Naive thymus-derived CD8-positive, alpha-beta T cell (primary cell): ENCODE measurements around the gene BTBD9. TPM values are rescaled to one million over a fixed set of nuclear protein-coding genes. Genes with fewer than 3 reads are reported as not detected.
A peak's percentile ranks its signal among the peaks of the same experiment; 100 is the strongest.

Experiments
- ATAC-seq, 2 donors: fragments of 150-1000 bp; cut with Tn5 transposase in 1 of 2; sonication (Bioruptor Pico), chemical (Tn5 transposase) in 1 of 2; 1 replicate in 1 of 2; 2 replicates in 1 of 2; pipeline ENCODE4 v1.10.0; 2021; ENCODE audit warnings: mild to moderate bottlenecking in 2 of 2, moderate library complexity in 2 of 2
- POLR2A ChIA-PET: fragments of 350-600 bp; sonication (Branson Sonifier 250); formaldehyde crosslinking; loops from one replicate; lab custom pipeline; 2021; ENCODE audit warnings: antibody characterized with exemption; lab: Charles Lee
- DNase-seq, 10 donors: peaks; one replicate each; pipeline versions ENCODE4 v3.0.0 to v3.0.0-alpha.2; 2020 to 2022
- H3K27ac Mint-ChIP-seq, 10 donors: one replicate each; pipeline ENCODE4 v1.8.0; 2020 to 2022; ENCODE audit warnings: mild to moderate bottlenecking in 10 of 10, mixed read lengths in 10 of 10, moderate library complexity in 4 of 10, inconsistent platforms in 1 of 10
- H3K27me3 Mint-ChIP-seq, 5 donors: one replicate each; pipeline ENCODE4 v1.8.0; 2021 to 2022; ENCODE audit warnings: mixed read lengths in 5 of 5
- H3K36me3 Mint-ChIP-seq, 3 donors: one replicate each; pipeline ENCODE4 v1.8.0; 2020 to 2022; ENCODE audit warnings: mixed read lengths in 3 of 3, mild to moderate bottlenecking in 2 of 3, inconsistent platforms in 1 of 3
- H3K4me1 Mint-ChIP-seq, 4 donors: one replicate each; pipeline ENCODE4 v1.8.0; 2021 to 2022; ENCODE audit warnings: mixed read lengths in 4 of 4
- H3K4me3 Mint-ChIP-seq, 10 donors: one replicate each; pipeline ENCODE4 v1.8.0; 2020 to 2022; ENCODE audit warnings: mild to moderate bottlenecking in 10 of 10, mixed read lengths in 10 of 10, moderate library complexity in 6 of 10, inconsistent platforms in 1 of 10
- H3K9me3 Mint-ChIP-seq, 9 donors: one replicate each; pipeline ENCODE4 v1.8.0; 2020 to 2022; ENCODE audit warnings: mixed read lengths in 9 of 9, mild to moderate bottlenecking in 3 of 9, inconsistent platforms in 1 of 9, moderate library complexity in 1 of 9
- polyA plus RNA-seq, 3 donors: library from polyadenylated mRNA; unstranded; fragments of 300-500 nt; fragmentation: Illumina TruSeq; gene quantifications; one replicate each; pipeline ENCODE4 v1.2.3, GENCODE V29; 2021
- total RNA-seq, 8 experiments: library from RNA in 2 of 8; stranded (reverse) in 2 of 8; gene quantifications; one replicate each; pipeline ENCODE4 v1.2.3 and lab custom pipeline; 2021 to 2026

Gene BTBD9
- total and polyA plus RNA-seq, 5 experiments from 2014 or later, result 9.3 to 32.2 (median 10.6) TPM

GRCh38 chr6:38508286-38508685 is 131.4 kb downstream of the BTBD9 start:
- H3K27me3 Mint-ChIP-seq, result no peaks in the 10 kb centered on the region
- POLR2A ChIA-PET, result no interaction called here
- DNase-seq (no peak), ATAC-seq (no peak)
- peaks cover 0 to 3% (median 0%) of the 10 kb centered on the region in 4 donors for H3K4me1 Mint-ChIP-seq
- peaks cover 0 to 2% (median 0%) of the 10 kb centered on the region in 3 donors for H3K36me3 Mint-ChIP-seq
- H3K4me3 Mint-ChIP-seq, result no peak overlapping the region
- H3K27ac Mint-ChIP-seq, result no peak overlapping the region
- no peaks in the 10 kb centered on the region for H3K9me3 Mint-ChIP-seq

- Mint-ChIP-seq H3K36me3 (peaks cover 0 to 2% (median 0%) of the 10 kb centered on the region in 3 donors), H3K4me1 (peaks cover 0 to 3% (median 0%) of the 10 kb centered on the region in 4 donors), H3K4me3 (no peak overlapping the region), H3K27me3 (no peaks in the 10 kb centered on the region), H3K9me3 (no peaks in the 10 kb centered on the region), H3K27ac (no peak overlapping the region)
- ATAC-seq, result no peak
- POLR2A ChIA-PET, result no interaction called here
- no peak for DNase-seq
These were observed 132.6 kb downstream of the BTBD9 start for GRCh38 chr6:38507173-38507572.

GRCh38 chr6:38505826-38506225 is 133.9 kb downstream of the BTBD9 start:
- Mint-ChIP-seq H3K36me3 (no peaks in the 10 kb centered on the region), H3K4me3 (no peak overlapping the region), H3K4me1 (no peaks in the 10 kb centered on the region), H3K27ac (no peak overlapping the region), H3K27me3 (no peaks in the 10 kb centered on the region), H3K9me3 (no peaks in the 10 kb centered on the region)
- DNase-seq (no peak), ATAC-seq (no peak)
- POLR2A ChIA-PET, result no interaction called here

- DNase-seq, result no peak
- POLR2A ChIA-PET, result no interaction called here
- Mint-ChIP-seq H3K4me3 (no peak overlapping the region), H3K27me3 (no peaks in the 10 kb centered on the region), H3K9me3 (no peaks in the 10 kb centered on the region), H3K27ac (no peak overlapping the region), H3K36me3 (no peaks in the 10 kb centered on the region), H3K4me1 (no peaks in the 10 kb centered on the region)
- ATAC-seq, result no peak
These were observed 134.7 kb downstream of the BTBD9 start for GRCh38 chr6:38504996-38505395.

- Mint-ChIP-seq H3K36me3 (no peaks in the 10 kb centered on the region), H3K27me3 (no peaks in the 10 kb centered on the region), H3K27ac (no peak overlapping the region), H3K9me3 (no peaks in the 10 kb centered on the region), H3K4me1 (no peaks in the 10 kb centered on the region), H3K4me3 (no peak overlapping the region)
- no peak for ATAC-seq
- no peak for DNase-seq
- POLR2A ChIA-PET, result no interaction called here
These were observed 135.6 kb downstream of the BTBD9 start for GRCh38 chr6:38503960-38504682.

- Mint-ChIP-seq H3K27me3 (no peaks in the 10 kb centered on the region), H3K9me3 (no peaks in the 10 kb centered on the region)
These were observed 136.5 kb downstream of the BTBD9 start for GRCh38 chr6:38503032-38503773.

GRCh38 chr6:38502423-38502822 is 137.3 kb downstream of the BTBD9 start:
- DNase-seq, result no peak
- Mint-ChIP-seq H3K27me3 (no peaks in the 10 kb centered on the region), H3K36me3 (no peaks in the 10 kb centered on the region), H3K4me3 (no peak overlapping the region), H3K4me1 (no peaks in the 10 kb centered on the region), H3K27ac (no peak overlapping the region), H3K9me3 (no peaks in the 10 kb centered on the region)
- POLR2A ChIA-PET, result no interaction called here
- no peak for ATAC-seq

More at GRCh38 chr6:38503032-38503773, 136.5 kb downstream of the BTBD9 start:
- POLR2A ChIA-PET, result no interaction called here
- Mint-ChIP-seq H3K4me1 (no peaks in the 10 kb centered on the region), H3K27ac (no peak overlapping the region), H3K4me3 (no peak overlapping the region), H3K36me3 (no peaks in the 10 kb centered on the region)
- ATAC-seq, result no peak
- no peak for DNase-seq

- ATAC-seq, result no peak
These were observed 137.8 kb downstream of the BTBD9 start for GRCh38 chr6:38501931-38502330.

GRCh38 chr6:38499529-38500096 is 140.1 kb downstream of the BTBD9 start:
- Mint-ChIP-seq H3K27ac (no peak overlapping the region), H3K36me3 (no peaks in the 10 kb centered on the region), H3K27me3 (no peaks in the 10 kb centered on the region), H3K4me1 (no peaks in the 10 kb centered on the region), H3K9me3 (no peaks in the 10 kb centered on the region), H3K4me3 (no peak overlapping the region)
- DNase-seq (no peak), ATAC-seq (no peak)
- POLR2A ChIA-PET, result no interaction called here

More at GRCh38 chr6:38501931-38502330, 137.8 kb downstream of the BTBD9 start:
- Mint-ChIP-seq H3K27ac (no peak overlapping the region), H3K27me3 (no peaks in the 10 kb centered on the region), H3K9me3 (no peaks in the 10 kb centered on the region), H3K4me3 (no peak overlapping the region), H3K36me3 (no peaks in the 10 kb centered on the region), H3K4me1 (no peaks in the 10 kb centered on the region)
- no peak for DNase-seq
- POLR2A ChIA-PET, result no interaction called here

GRCh38 chr6:38498805-38499445 is 140.8 kb downstream of the BTBD9 start:
- POLR2A ChIA-PET, result no interaction called here
- Mint-ChIP-seq H3K27ac (peak overlapping the region in 2 of 10 donors; percentile 31 to 48), H3K4me1 (peaks cover 0 to 4% (median 0%) of the 10 kb centered on the region in 4 donors), H3K27me3 (no peaks in the 10 kb centered on the region), H3K9me3 (no peaks in the 10 kb centered on the region), H3K4me3 (no peak overlapping the region), H3K36me3 (no peaks in the 10 kb centered on the region)
- ATAC-seq (no peak), DNase-seq (no peak)

GRCh38 chr6:38498085-38498484 is 141.6 kb downstream of the BTBD9 start:
- no peaks in the 10 kb centered on the region for H3K36me3 Mint-ChIP-seq
- no peaks in the 10 kb centered on the region for H3K9me3 Mint-ChIP-seq
- DNase-seq (no peak), ATAC-seq (no peak)
- no peaks in the 10 kb centered on the region for H3K27me3 Mint-ChIP-seq
- POLR2A ChIA-PET, result no interaction called here
- H3K4me3 Mint-ChIP-seq, result no peak overlapping the region
- peaks cover 0 to 4% (median 0%) of the 10 kb centered on the region in 4 donors for H3K4me1 Mint-ChIP-seq
- H3K27ac Mint-ChIP-seq, result no peak overlapping the region

GRCh38 chr6:38497546-38497945 is 142.2 kb downstream of the BTBD9 start:
- Mint-ChIP-seq H3K4me3 (no peak overlapping the region), H3K9me3 (no peaks in the 10 kb centered on the region), H3K27me3 (no peaks in the 10 kb centered on the region), H3K36me3 (no peaks in the 10 kb centered on the region), H3K4me1 (peaks cover 0 to 4% (median 0%) of the 10 kb centered on the region in 4 donors), H3K27ac (no peak overlapping the region)
- DNase-seq (no peak), ATAC-seq (no peak)
- POLR2A ChIA-PET, result no interaction called here
